ENCODE results near the gene SSH2.
"Not testable (repeated sequence)": the region's sequence is repeated elsewhere in the genome, so short reads cannot be mapped to it uniquely, and the experiment has no call there.

The SSH2 gene

DNA sequence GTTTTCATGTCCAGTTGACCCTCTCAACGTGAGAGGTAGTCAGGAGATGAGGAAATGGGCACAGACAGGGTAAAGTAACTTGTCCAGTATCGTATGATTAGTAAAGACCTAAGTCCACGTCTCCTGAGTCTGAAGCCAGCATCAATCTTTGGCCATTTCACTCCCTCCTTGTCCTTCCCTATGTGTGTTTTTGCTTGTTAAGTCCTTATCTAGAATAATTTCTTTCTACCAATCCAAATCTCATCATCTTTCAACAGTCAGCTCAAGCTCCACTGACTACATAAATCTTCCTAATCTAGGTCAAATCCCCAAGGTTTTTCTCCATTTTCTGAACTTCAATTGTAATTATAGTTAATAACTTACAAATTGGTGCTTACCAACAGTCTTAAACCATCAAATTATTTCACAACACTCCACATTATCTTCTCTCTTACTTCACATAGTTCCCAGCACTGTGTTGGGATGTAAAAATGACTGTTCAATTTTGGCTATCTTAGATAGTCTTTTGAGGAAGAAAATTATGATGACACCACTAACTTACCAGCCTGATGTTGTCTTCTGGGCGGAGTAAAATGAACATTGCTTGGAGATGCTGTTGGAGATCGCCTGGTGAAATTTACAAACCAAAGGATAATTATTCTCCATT lies 235.0 kb downstream of the SSH2 start:
- no peak overlapping the region for H3K9ac ChIP-seq (ENCODE audit: low read length)
- H3K27me3 ChIP-seq (ENCODE audit: control insufficient read depth, insufficient read depth, low read length), result no peaks in the 10 kb centered on the region
- peaks cover 4% of the 10 kb centered on the region for H3K4me1 ChIP-seq (ENCODE audit: control insufficient read depth, insufficient read depth, low read length)
- no peak overlapping the region for H3K4me3 ChIP-seq (ENCODE audit: low read length)
- no peaks in the 10 kb centered on the region for H3K36me3 ChIP-seq (ENCODE audit: control insufficient read depth, insufficient read depth, low read length)
- H3K27ac ChIP-seq (ENCODE audit: low read depth, low read length), result no peak overlapping the region

DNA sequence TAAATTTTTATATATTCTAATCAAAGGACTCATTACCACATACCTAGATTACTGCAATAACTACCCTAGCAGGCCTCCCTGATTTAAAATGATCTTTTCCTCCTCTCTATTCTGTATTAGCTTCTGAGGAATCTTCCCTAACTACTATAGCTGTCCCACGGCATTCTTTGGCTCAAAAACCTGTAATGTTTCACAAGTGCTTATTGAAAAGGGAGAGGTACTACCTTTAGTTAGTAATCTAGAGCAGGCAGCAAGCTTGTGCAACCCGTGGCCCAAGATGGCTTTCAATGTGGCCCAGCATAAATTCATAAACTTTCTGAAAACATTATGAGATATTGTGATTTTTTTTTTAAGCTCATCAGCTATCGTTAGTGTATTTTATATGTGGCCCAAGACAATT lies 236.3 kb downstream of the SSH2 start:
- H3K27me3 ChIP-seq (ENCODE audit: control insufficient read depth, insufficient read depth, low read length), result no peaks in the 10 kb centered on the region
- H3K4me3 ChIP-seq (ENCODE audit: low read length), result no peak overlapping the region
- no peak overlapping the region for H3K9ac ChIP-seq (ENCODE audit: low read length)
- H3K36me3 ChIP-seq (ENCODE audit: control insufficient read depth, insufficient read depth, low read length), result no peaks in the 10 kb centered on the region
- H3K27ac ChIP-seq (ENCODE audit: low read depth, low read length), result no peak overlapping the region
- H3K4me1 ChIP-seq (ENCODE audit: control insufficient read depth, insufficient read depth, low read length), result no peaks in the 10 kb centered on the region

DNA sequence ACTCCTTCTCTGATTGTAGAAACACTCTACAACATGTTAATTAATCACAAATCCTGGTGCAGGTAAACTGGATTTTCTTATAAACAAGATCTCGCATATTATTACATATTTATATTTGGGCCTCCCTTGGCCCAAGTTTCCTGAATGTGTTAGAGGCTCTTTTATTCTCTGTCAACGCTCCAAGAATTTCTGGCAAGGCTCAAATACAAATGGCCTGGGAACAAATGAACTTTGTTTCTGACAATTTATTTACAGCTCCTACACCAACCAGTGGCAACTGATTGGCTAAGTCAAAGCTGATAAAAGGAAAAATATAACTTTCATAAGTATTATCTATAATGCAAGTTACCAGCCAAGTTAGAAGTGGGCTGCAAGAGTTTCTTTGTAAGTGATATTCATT lies 242.4 kb downstream of the SSH2 start:
- H3K27ac ChIP-seq (ENCODE audit: low read depth, low read length), result no peak overlapping the region

DNA sequence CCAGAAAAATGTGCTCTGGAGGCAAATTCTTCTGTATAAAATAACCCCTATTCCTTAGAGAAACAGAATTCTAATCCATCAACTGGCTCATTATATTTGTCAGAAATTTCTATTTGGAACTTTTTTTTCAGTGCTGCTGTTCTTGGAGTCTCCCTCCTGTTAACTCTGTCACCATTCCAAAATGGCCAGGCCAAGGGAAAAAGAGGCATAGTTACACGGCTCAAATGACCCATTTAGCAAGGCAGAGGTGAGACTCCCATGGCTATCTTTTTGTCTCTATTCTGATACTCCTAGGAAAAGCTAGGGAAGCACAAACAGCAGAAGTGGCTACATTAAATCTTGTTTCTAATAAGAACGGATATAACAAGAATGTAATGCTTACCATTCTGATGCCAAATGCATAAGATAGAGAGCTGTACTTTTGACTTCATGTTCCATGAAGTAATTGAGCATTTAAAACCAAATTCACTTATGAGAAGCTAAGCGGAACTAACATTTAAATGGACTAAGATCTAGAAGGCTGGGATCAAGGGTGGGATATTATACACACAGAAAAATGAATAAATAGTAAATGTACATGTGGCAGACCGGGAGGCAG lies 242.9 kb downstream of the SSH2 start:
- no peaks in the 10 kb centered on the region for H3K36me3 ChIP-seq (ENCODE audit: control insufficient read depth, insufficient read depth, low read length)
- no peak overlapping the region for H3K4me3 ChIP-seq (ENCODE audit: low read length)
- no peaks in the 10 kb centered on the region for H3K27me3 ChIP-seq (ENCODE audit: control insufficient read depth, insufficient read depth, low read length)
- no peaks in the 10 kb centered on the region for H3K4me1 ChIP-seq (ENCODE audit: control insufficient read depth, insufficient read depth, low read length)
- H3K9ac ChIP-seq (ENCODE audit: low read length), result no peak overlapping the region
- no peak overlapping the region for H3K27ac ChIP-seq (ENCODE audit: low read depth, low read length)

More for the DNA sequence above, 242.4 kb downstream of the SSH2 start:
- no peaks in the 10 kb centered on the region for H3K4me1 ChIP-seq (ENCODE audit: control insufficient read depth, insufficient read depth, low read length)
- H3K9ac ChIP-seq (ENCODE audit: low read length), result no peak overlapping the region
- H3K36me3 ChIP-seq (ENCODE audit: control insufficient read depth, insufficient read depth, low read length), result no peaks in the 10 kb centered on the region
- no peak overlapping the region for H3K4me3 ChIP-seq (ENCODE audit: low read length)
- no peaks in the 10 kb centered on the region for H3K27me3 ChIP-seq (ENCODE audit: control insufficient read depth, insufficient read depth, low read length)

DNA sequence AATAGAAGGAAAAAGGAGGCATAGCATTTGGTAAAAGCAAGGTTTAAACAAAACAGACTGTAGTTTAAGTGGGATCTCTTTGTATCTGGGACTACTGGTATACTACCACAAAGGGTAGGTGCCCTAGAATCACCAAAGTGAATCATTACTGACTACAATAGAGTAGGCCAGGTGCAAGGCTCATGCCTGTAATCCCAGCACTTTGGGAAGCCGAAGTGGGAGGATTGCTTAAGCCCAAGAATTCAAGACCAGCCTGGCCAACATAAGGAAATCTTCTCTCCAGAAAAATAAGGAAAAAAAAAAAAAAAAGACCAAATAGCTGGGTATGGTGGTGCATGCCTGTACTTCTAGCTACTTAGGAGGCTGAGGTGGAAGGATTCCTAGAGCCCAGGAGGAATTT lies 246.5 kb downstream of the SSH2 start:
- no peak overlapping the region for H3K27ac ChIP-seq (ENCODE audit: low read depth, low read length)
- no peaks in the 10 kb centered on the region for H3K27me3 ChIP-seq (ENCODE audit: control insufficient read depth, insufficient read depth, low read length)
- no peaks in the 10 kb centered on the region for H3K4me1 ChIP-seq (ENCODE audit: control insufficient read depth, insufficient read depth, low read length)
- H3K4me3 ChIP-seq (ENCODE audit: low read length), result no peak overlapping the region
- H3K36me3 ChIP-seq (ENCODE audit: control insufficient read depth, insufficient read depth, low read length), result no peaks in the 10 kb centered on the region
- H3K9ac ChIP-seq (ENCODE audit: low read length), result no peak overlapping the region

DNA sequence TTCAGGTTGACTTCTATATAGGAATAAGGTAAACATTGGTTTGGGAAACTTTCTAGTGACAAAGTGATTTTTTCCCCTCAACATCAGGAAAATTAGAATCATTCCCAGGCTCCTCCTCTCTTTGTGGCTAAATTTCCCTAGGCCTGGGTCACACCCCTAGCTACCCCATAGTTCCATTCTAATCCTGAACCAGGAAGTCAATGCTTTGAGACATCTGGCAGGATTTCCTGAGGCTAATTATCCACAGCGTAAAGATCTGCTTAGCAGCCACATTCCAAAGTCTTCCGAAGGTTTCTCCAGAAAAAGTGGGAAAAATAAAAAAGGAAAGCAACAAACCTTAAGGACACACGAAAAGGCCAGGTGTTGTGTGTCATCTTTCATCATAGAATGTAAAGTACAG lies 247.0 kb downstream of the SSH2 start:
- H3K4me3 ChIP-seq (ENCODE audit: low read length), result no peak overlapping the region
- no peaks in the 10 kb centered on the region for H3K27me3 ChIP-seq (ENCODE audit: control insufficient read depth, insufficient read depth, low read length)
- H3K27ac ChIP-seq (ENCODE audit: low read depth, low read length), result no peak overlapping the region
- H3K4me1 ChIP-seq (ENCODE audit: control insufficient read depth, insufficient read depth, low read length), result no peaks in the 10 kb centered on the region
- H3K9ac ChIP-seq (ENCODE audit: low read length), result no peak overlapping the region
- H3K36me3 ChIP-seq (ENCODE audit: control insufficient read depth, insufficient read depth, low read length), result no peaks in the 10 kb centered on the region

DNA sequence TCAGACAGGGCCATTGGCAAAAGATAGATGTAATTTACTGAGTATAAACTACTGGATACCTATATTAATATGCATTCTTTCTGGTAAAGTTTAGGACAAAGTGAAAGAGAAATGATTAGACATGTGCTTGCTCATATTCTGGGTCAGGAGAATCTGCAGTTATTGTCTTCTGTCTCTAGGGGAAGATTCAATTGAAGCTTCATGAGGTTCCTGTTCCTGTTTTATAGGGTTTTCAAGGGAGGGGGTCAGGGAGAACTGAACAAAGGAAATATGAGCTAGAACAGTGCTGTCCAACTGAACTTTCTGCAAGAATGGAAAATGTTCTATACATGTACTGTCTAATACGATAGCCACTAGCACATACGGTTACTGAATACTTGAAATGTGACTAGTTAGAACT lies 248.0 kb downstream of the SSH2 start:
- Histone ChIP-seq H3K36me3 (ENCODE audit: control insufficient read depth, insufficient read depth, low read length) (no peaks in the 10 kb centered on the region), H3K27me3 (ENCODE audit: control insufficient read depth, insufficient read depth, low read length) (no peaks in the 10 kb centered on the region), H3K27ac (ENCODE audit: low read depth, low read length) (no peak overlapping the region), H3K4me3 (ENCODE audit: low read length) (no peak overlapping the region), H3K9ac (ENCODE audit: low read length) (no peak overlapping the region), H3K4me1 (ENCODE audit: control insufficient read depth, insufficient read depth, low read length) (no peaks in the 10 kb centered on the region)

DNA sequence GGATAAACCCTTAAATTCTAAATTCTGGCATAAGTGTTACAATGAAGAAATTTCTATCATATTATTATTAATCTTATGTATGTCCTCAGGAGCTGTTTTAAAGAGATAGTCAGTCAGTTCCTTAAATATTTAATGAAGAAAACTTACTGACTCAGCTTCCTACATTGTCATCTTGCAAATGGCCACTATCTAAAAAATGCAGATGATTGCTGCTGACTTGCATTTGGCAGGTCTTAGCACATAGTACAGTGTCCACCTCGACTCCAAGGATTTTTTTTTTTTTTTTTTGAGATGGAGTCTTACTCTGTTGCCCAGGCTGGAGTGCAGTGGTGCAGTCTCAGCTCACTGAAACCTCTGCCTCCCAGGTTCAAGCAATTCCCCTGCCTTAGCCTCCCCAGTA lies 252.2 kb downstream of the SSH2 start:
- no peak overlapping the region for H3K9ac ChIP-seq (ENCODE audit: low read length)

DNA sequence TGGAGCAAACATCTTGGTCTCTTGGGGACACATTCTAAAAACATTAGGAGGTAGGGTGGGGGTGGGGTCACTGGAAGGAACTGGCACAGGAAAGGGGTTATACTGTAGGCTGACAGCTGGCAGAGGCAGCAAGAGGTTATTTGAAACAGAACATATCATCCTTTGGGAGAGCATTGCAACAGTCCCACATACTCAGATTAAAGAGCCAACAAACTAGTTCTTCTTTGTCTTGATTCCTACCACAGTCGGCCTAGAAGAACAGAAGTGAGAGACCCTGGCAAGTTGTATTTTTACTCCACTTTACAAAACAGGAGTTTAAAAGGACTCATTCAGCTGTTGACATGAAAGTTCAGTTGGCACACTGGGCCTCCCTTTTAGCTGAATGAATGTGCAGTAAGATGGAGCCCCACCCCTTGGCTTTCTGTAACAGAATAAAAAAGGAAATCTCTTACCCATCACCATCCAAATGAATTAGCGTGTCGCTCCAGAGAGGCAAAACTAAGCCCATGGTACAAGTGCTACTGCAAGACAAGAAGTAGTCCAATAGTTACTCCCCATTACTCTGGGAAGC lies 252.7 kb downstream of the SSH2 start:
- no peaks in the 10 kb centered on the region for H3K27me3 ChIP-seq (ENCODE audit: control insufficient read depth, insufficient read depth, low read length)
- H3K4me1 ChIP-seq (ENCODE audit: control insufficient read depth, insufficient read depth, low read length), result no peaks in the 10 kb centered on the region
- no peaks in the 10 kb centered on the region for H3K36me3 ChIP-seq (ENCODE audit: control insufficient read depth, insufficient read depth, low read length)
- no peak overlapping the region for H3K4me3 ChIP-seq (ENCODE audit: low read length)
- no peak overlapping the region for H3K27ac ChIP-seq (ENCODE audit: low read depth, low read length)
- H3K9ac ChIP-seq (ENCODE audit: low read length), result no peak overlapping the region

More for the DNA sequence above, 252.2 kb downstream of the SSH2 start:
- Histone ChIP-seq H3K4me3 (ENCODE audit: low read length) (no peak overlapping the region), H3K36me3 (ENCODE audit: control insufficient read depth, insufficient read depth, low read length) (no peaks in the 10 kb centered on the region), H3K4me1 (ENCODE audit: control insufficient read depth, insufficient read depth, low read length) (no peaks in the 10 kb centered on the region), H3K27ac (ENCODE audit: low read depth, low read length) (no peak overlapping the region), H3K27me3 (ENCODE audit: control insufficient read depth, insufficient read depth, low read length) (no peaks in the 10 kb centered on the region)

DNA sequence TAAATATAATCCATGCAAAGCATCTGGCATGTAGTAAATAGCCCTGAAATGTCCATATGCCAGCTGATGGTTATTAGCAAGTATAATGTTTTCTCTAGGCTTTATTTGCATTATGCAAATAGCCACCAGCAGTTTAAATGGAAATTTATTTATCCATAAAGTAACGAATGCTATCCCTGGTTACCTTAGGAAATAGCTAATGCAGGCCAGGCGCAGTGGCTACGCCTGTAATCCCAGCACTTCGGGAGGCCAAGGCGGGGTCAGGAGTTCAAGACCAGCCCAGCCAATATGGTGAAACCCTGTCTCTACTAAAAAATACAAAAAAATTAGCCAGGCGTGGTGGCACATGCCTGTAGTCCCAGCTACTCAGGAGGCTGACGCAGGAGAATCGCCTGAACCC lies 254.1 kb downstream of the SSH2 start:
- not testable (repeated sequence) for H3K27me3 ChIP-seq (ENCODE audit: control insufficient read depth, insufficient read depth, low read length); H3K27ac ChIP-seq (ENCODE audit: low read depth, low read length); H3K36me3 ChIP-seq (ENCODE audit: control insufficient read depth, insufficient read depth, low read length); H3K4me1 ChIP-seq (ENCODE audit: control insufficient read depth, insufficient read depth, low read length); H3K4me3 ChIP-seq (ENCODE audit: low read length); H3K9ac ChIP-seq (ENCODE audit: low read length)

DNA sequence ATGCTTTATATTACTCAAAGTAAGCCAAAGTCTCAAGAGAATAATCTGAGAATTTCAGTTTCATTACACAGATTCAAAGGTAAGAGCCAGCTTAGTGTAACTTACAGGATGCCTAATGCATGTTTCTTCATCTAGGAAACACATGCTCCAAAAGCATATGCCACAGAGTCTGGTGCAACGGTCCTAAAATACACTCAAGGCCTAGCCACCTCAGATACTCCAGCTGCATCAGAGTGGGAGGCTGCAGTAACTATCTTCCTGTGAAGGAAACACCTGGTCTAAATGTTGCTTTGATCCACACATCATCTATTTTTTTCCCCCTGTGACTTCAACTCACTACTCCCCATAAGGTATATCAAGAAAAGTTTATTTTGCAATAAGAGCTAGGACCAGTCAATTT lies 255.7 kb downstream of the SSH2 start:
- Histone ChIP-seq H3K27ac (ENCODE audit: low read depth, low read length) (no peak overlapping the region), H3K4me1 (ENCODE audit: control insufficient read depth, insufficient read depth, low read length) (no peaks in the 10 kb centered on the region), H3K36me3 (ENCODE audit: control insufficient read depth, insufficient read depth, low read length) (peaks cover 3% of the 10 kb centered on the region), H3K27me3 (ENCODE audit: control insufficient read depth, insufficient read depth, low read length) (no peaks in the 10 kb centered on the region), H3K4me3 (ENCODE audit: low read length) (no peak overlapping the region), H3K9ac (ENCODE audit: low read length) (no peak overlapping the region)

DNA sequence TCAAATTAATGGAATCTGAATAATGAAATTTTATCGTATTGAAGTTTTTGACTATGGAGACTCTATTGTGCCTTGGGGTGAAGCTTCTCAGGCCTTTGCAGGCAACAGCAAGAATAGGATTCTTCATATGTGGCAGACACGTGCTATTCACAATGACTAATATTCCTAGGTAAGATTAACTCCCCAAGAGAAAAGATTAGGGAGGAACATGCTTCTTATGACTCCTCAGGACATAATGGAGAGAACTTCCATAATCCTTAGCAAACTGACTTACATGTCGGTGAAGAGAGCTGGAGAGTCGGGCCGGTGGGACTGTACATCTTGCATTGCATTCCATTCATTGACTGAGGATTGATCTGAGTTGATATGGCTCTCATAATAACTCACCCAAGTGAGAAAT lies 258.4 kb downstream of the SSH2 start:
- Histone ChIP-seq H3K4me3 (ENCODE audit: low read length) (no peak overlapping the region), H3K27me3 (ENCODE audit: control insufficient read depth, insufficient read depth, low read length) (no peaks in the 10 kb centered on the region), H3K36me3 (ENCODE audit: control insufficient read depth, insufficient read depth, low read length) (peaks cover 6% of the 10 kb centered on the region), H3K4me1 (ENCODE audit: control insufficient read depth, insufficient read depth, low read length) (no peaks in the 10 kb centered on the region), H3K27ac (ENCODE audit: low read depth, low read length) (no peak overlapping the region), H3K9ac (ENCODE audit: low read length) (no peak overlapping the region)

DNA sequence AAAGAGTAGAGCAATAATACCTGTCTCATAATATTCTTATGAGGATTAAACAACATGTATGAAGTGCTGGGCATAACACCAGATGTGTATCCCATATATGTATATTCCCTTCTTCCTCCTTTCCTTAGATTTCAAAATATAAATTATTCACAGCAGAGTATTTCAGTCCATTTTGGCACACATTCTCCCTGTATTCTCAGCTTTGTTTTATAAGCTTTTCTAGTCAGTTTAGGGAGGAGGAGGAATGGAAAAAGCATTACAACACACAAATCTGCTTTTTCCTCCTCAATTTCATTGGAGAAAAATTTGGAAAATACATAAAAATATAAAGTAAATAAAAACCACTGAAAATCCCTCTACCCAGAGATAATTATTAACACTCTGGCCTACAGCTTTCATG lies 260.8 kb downstream of the SSH2 start:
- H3K27ac ChIP-seq (ENCODE audit: low read depth, low read length), result no peak overlapping the region
- H3K36me3 ChIP-seq (ENCODE audit: control insufficient read depth, insufficient read depth, low read length), result peaks cover 6% of the 10 kb centered on the region

More for the DNA sequence above, 260.8 kb downstream of the SSH2 start:
- Histone ChIP-seq H3K27me3 (ENCODE audit: control insufficient read depth, insufficient read depth, low read length) (no peaks in the 10 kb centered on the region), H3K4me3 (ENCODE audit: low read length) (no peak overlapping the region), H3K4me1 (ENCODE audit: control insufficient read depth, insufficient read depth, low read length) (no peaks in the 10 kb centered on the region), H3K9ac (ENCODE audit: low read length) (no peak overlapping the region)

Measured in rectal smooth muscle tissue (tissue), 1 donor.